Neural cell (in vitro differentiated cells): ENCODE data around the gene RAC2. TPM values are rescaled to one million over a fixed set of nuclear protein-coding genes. Genes with fewer than 3 reads are reported as not detected.

Experiments
- H2AFZ ChIP-seq: fragments of 200-600, 300-800 bp; sonication (generic), shearing (Covaris generic); 2 replicates; pipeline ENCODE4 v1.6.0; 2014; ENCODE audit warnings: low read depth, mild to moderate bottlenecking, antibody characterized with exemption, low read length, moderate library complexity
- H3F3A ChIP-seq: fragments of 200-600 bp; shearing (Covaris generic); 2 replicates; pipeline ENCODE4 v1.6.1; 2016; ENCODE audit warnings: mild to moderate bottlenecking, moderate library complexity, mixed read lengths, antibody characterized with exemption, low read length; ENCODE audit not compliant: insufficient read depth, poor library complexity, severe bottlenecking
- H3K27ac ChIP-seq: fragments of 200-600, 300-800 bp; sonication (generic), shearing (Covaris generic); 2 replicates; pipeline ENCODE4 v1.5.1; 2014; ENCODE audit warnings: mild to moderate bottlenecking, low read length, moderate library complexity
- H3K27me3 ChIP-seq: fragments of 300-800, 200-600 bp; sonication (generic), shearing (Covaris generic); 2 replicates; pipeline ENCODE4 v1.6.0; 2014; ENCODE audit warnings: mild to moderate bottlenecking, low read depth, low read length, moderate library complexity; ENCODE audit not compliant: insufficient read depth
- H3K36me3 ChIP-seq: fragments of 300-800, 200-600 bp; sonication (generic), shearing (Covaris generic); 2 replicates; pipeline ENCODE4 v1.5.1; 2014; ENCODE audit warnings: mild to moderate bottlenecking, antibody characterized with exemption, low read length, moderate library complexity; ENCODE audit not compliant: insufficient read depth
- H3K4me2 ChIP-seq: fragments of 300-800, 200-600 bp; sonication (generic), shearing (Covaris generic); 2 replicates; pipeline ENCODE4 v1.6.0; 2014; ENCODE audit warnings: mild to moderate bottlenecking, low read length
- H3K4me3 ChIP-seq: fragments of 300-800, 200-600 bp; sonication (generic), shearing (Covaris generic); 2 replicates; pipeline ENCODE4 v1.5.1; 2014; ENCODE audit warnings: mild to moderate bottlenecking, low read length, moderate library complexity
- H3K79me2 ChIP-seq: fragments of 200-600 bp; shearing (Covaris generic); replicated peaks from 2 replicates; pipeline ENCODE4 v1.6.0; 2014; ENCODE audit warnings: mild to moderate bottlenecking, low read length, moderate library complexity; ENCODE audit not compliant: insufficient read depth
- H3K9ac ChIP-seq: fragments of 300-800, 200-600 bp; sonication (generic), shearing (Covaris generic); 2 replicates; pipeline ENCODE4 v1.6.1; 2016; ENCODE audit warnings: mild to moderate bottlenecking, low read length, mixed read lengths
- H3K9me2 ChIP-seq: fragments of 200-600 bp; shearing (Covaris generic); 2 replicates; pipeline ENCODE4 v1.6.1; 2016; ENCODE audit warnings: mild to moderate bottlenecking, low read length, mixed read lengths; ENCODE audit not compliant: insufficient read depth
- H3K9me3 ChIP-seq: fragments of 200-600, 300-800 bp; sonication (generic), shearing (Covaris generic); 2 replicates; pipeline ENCODE4 v1.6.1; 2016; ENCODE audit warnings: mild to moderate bottlenecking, mixed run types, low read length, moderate library complexity, mixed read lengths
- H4K20me1 ChIP-seq: fragments of 200-600 bp; shearing (Covaris generic); 2 replicates; pipeline ENCODE4 v1.6.1; 2016; ENCODE audit warnings: mild to moderate bottlenecking, mixed run types; ENCODE audit not compliant: insufficient read depth
- EP300 ChIP-seq: fragments of 450-650 bp; conservative IDR thresholded peaks from 2 replicates; pipeline ENCODE4 v1.6.1; 2014; ENCODE audit warnings: antibody characterized with exemption, mild to moderate bottlenecking, moderate library complexity; ENCODE audit not compliant: poor library complexity, severe bottlenecking
- EZH2 ChIP-seq: fragments of 200-600, 300-800 bp; shearing (Covaris generic), sonication (generic); IDR thresholded peaks from 2 replicates; pipeline ENCODE4 v1.6.1; 2014; ENCODE audit warnings: antibody characterized with exemption, low read length, borderline replicate concordance, mild to moderate bottlenecking; ENCODE audit not compliant: insufficient read depth, poor library complexity, severe bottlenecking
- MXI1 ChIP-seq: fragments of 450-650 bp; conservative IDR thresholded peaks from 2 replicates; pipeline ENCODE4 v1.6.1; 2014; ENCODE audit warnings: antibody characterized with exemption, mild to moderate bottlenecking; ENCODE audit not compliant: poor library complexity, severe bottlenecking
- POLR2AphosphoS5 ChIP-seq: IDR thresholded peaks from 2 replicates; pipeline ENCODE4 v1.6.1; 2012
- RAD21 ChIP-seq: fragments of 450-650 bp; conservative IDR thresholded peaks from 2 replicates; pipeline ENCODE4 v1.6.1; 2014; ENCODE audit warnings: antibody characterized with exemption, mild to moderate bottlenecking, moderate library complexity
- SMC3 ChIP-seq: fragments of 450-650 bp; conservative IDR thresholded peaks from 2 replicates; pipeline ENCODE4 v1.6.1; 2014; ENCODE audit warnings: antibody characterized with exemption, mild to moderate bottlenecking, moderate library complexity; ENCODE audit not compliant: poor library complexity
- TAF1 ChIP-seq: IDR thresholded peaks from 2 replicates; pipeline ENCODE4 v1.6.1; 2012; ENCODE audit warnings: low read depth
- polyA plus RNA-seq: library from polyadenylated mRNA; depleted of rRNA; stranded (reverse); fragments of >200 nt; gene quantifications from 2 replicates; pipeline ENCODE4 v1.2.3, GENCODE V29; 2014
- TF ChIP-seq, protein P1 (sequence below): fragments of 450-650 bp; IDR thresholded peaks from 2 replicates; pipeline ENCODE4 v1.5.1; 2014; ENCODE audit warnings: antibody characterized with exemption, mild to moderate bottlenecking, moderate library complexity; ENCODE audit not compliant: poor library complexity, severe bottlenecking
- TF ChIP-seq, protein P2 (sequence below): IDR thresholded peaks from 2 replicates; pipeline ENCODE4 v1.6.1; 2012; ENCODE audit warnings: borderline replicate concordance

RAC2 gene
- polyA plus RNA-seq, 1 donor from 2014 or later: not detected

DNA sequence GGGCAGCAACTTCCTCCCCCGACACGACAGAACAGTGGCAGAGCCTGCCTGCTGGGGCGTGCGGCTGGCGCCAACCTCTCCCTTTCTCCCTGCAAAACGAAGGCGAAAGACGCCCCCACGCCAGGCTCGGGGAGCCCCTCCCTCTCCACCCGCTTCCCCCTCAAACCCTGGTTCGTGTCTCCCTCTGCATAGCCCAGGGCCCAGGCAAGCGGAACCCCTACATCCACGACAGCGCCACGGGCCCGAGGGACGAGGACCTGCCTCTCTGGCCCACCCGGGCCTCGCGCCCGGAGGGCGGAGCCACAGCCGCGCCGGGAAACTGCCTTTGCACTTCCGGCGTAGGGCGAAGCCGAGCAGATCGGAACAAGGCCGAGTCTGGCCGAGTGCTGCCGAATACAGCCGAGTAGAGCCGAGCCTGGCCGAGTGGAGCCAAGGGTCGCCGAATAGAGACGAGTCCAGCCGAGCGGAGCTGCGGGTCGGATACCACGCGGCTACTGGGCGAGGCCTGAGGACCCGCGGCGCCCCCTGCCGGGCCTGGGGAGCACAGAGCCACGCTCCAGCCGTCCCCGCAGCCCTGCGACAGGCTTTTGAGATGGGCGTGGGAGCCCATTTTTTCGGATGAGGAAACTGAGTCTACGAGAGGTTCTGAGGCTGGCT lies 44.8 kb downstream of the RAC2 start:
- TF ChIP-seq TAF1: no peak
- no peak for TF ChIP-seq EZH2
- peak; percentile 73 for TF ChIP-seq RAD21
- TF ChIP-seq, protein P1, sequence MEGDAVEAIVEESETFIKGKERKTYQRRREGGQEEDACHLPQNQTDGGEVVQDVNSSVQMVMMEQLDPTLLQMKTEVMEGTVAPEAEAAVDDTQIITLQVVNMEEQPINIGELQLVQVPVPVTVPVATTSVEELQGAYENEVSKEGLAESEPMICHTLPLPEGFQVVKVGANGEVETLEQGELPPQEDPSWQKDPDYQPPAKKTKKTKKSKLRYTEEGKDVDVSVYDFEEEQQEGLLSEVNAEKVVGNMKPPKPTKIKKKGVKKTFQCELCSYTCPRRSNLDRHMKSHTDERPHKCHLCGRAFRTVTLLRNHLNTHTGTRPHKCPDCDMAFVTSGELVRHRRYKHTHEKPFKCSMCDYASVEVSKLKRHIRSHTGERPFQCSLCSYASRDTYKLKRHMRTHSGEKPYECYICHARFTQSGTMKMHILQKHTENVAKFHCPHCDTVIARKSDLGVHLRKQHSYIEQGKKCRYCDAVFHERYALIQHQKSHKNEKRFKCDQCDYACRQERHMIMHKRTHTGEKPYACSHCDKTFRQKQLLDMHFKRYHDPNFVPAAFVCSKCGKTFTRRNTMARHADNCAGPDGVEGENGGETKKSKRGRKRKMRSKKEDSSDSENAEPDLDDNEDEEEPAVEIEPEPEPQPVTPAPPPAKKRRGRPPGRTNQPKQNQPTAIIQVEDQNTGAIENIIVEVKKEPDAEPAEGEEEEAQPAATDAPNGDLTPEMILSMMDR: peak; percentile 98
- peak; percentile 99 for TF ChIP-seq POLR2AphosphoS5
- TF ChIP-seq EP300: peak; percentile 57
- TF ChIP-seq MXI1: peak; percentile 84
- TF ChIP-seq SMC3: peak; percentile 77
- TF ChIP-seq, protein P2, sequence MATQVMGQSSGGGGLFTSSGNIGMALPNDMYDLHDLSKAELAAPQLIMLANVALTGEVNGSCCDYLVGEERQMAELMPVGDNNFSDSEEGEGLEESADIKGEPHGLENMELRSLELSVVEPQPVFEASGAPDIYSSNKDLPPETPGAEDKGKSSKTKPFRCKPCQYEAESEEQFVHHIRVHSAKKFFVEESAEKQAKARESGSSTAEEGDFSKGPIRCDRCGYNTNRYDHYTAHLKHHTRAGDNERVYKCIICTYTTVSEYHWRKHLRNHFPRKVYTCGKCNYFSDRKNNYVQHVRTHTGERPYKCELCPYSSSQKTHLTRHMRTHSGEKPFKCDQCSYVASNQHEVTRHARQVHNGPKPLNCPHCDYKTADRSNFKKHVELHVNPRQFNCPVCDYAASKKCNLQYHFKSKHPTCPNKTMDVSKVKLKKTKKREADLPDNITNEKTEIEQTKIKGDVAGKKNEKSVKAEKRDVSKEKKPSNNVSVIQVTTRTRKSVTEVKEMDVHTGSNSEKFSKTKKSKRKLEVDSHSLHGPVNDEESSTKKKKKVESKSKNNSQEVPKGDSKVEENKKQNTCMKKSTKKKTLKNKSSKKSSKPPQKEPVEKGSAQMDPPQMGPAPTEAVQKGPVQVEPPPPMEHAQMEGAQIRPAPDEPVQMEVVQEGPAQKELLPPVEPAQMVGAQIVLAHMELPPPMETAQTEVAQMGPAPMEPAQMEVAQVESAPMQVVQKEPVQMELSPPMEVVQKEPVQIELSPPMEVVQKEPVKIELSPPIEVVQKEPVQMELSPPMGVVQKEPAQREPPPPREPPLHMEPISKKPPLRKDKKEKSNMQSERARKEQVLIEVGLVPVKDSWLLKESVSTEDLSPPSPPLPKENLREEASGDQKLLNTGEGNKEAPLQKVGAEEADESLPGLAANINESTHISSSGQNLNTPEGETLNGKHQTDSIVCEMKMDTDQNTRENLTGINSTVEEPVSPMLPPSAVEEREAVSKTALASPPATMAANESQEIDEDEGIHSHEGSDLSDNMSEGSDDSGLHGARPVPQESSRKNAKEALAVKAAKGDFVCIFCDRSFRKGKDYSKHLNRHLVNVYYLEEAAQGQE: peak; percentile 81
- no peaks in the 10 kb centered on the region for H3K9me3 ChIP-seq
- H4K20me1 ChIP-seq: no peaks in the 10 kb centered on the region
- H3K9ac ChIP-seq: peak overlapping the region; percentile 93
- H3K27me3 ChIP-seq: no peaks in the 10 kb centered on the region
- H3K9me2 ChIP-seq: no peaks in the 10 kb centered on the region
- no peaks in the 10 kb centered on the region for H3K36me3 ChIP-seq
- no peaks in the 10 kb centered on the region for H3F3A ChIP-seq
- H2AFZ ChIP-seq: peak overlapping the region; percentile 79
- no peaks in the 10 kb centered on the region for H3K79me2 ChIP-seq
- H3K4me3 ChIP-seq: peak overlapping the region; percentile 73
- peak overlapping the region; percentile 89 for H3K27ac ChIP-seq
- peak overlapping the region; percentile 54 for H3K4me2 ChIP-seq

GRCh38 chr22:37198258-37199102 lies 45.6 kb downstream of the RAC2 start:
- H3K4me3 ChIP-seq: peak overlapping the region; percentile 73
- no peaks in the 10 kb centered on the region for H3K9me2 ChIP-seq
- no peaks in the 10 kb centered on the region for H3K36me3 ChIP-seq
- no peaks in the 10 kb centered on the region for H3F3A ChIP-seq
- TF ChIP-seq EZH2 (no peak), EP300 (peak; percentile 52), POLR2AphosphoS5 (peak; percentile 49), MXI1 (no peak), SMC3 (peak; percentile 41), RAD21 (peak; percentile 48), TAF1 (no peak)
- TF ChIP-seq, protein P1: peak; percentile 64
- TF ChIP-seq, protein P2: no peak
- no peaks in the 10 kb centered on the region for H3K9me3 ChIP-seq
- peak overlapping the region; percentile 79 for H2AFZ ChIP-seq
- peak overlapping the region; percentile 68 for H3K4me2 ChIP-seq
- peak overlapping the region; percentile 93 for H3K9ac ChIP-seq
- H3K79me2 ChIP-seq: no peaks in the 10 kb centered on the region
- no peaks in the 10 kb centered on the region for H3K27me3 ChIP-seq
- H3K27ac ChIP-seq: peak overlapping the region; percentile 89
- H4K20me1 ChIP-seq: no peaks in the 10 kb centered on the region
